ENCODE data around the gene SARNP. TPM values are rescaled to one million over a fixed set of nuclear protein-coding genes. Genes with fewer than 3 reads are reported as not detected.

Gene SARNP
- total RNA-seq, 1 donor from 2014 or later = 266 TPM

GRCh38 chr12:55814257-55814656, 3.3 kb downstream of the SARNP start:
- Histone ChIP-seq H3K9me3 (ENCODE audit: low read depth) (no peaks in the 10 kb centered on the region), H3K4me1 (peaks cover 14% of the 10 kb centered on the region)
- H3K27ac Mint-ChIP-seq = no peak overlapping the region

DNA sequence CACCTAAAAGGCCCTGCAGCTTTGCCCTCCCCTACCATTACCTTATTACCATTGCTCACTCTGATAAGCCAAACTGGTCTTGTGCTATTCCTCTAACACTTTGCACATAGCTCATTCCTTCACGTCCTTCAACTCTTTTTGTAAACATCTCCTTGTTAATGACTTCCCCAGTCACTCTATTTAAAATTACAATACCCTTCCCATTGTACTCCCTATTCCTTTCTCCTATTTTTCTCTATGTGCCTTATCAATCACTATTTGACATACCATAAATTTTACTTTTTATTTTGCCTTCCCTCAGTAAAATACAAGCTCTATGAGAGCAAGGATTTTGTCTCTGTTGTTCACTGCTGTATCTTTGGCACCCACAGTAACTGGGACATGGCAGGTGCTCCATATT, 5.4 kb downstream of the SARNP start:
- Histone ChIP-seq H3K4me3 (no peak overlapping the region), H2AFZ (replicated peaks) (no peak overlapping the region), H3K4me1 (peaks cover 14% of the 10 kb centered on the region), H3F3A (ENCODE audit: low read depth) (no peaks in the 10 kb centered on the region), H3K79me2 (ENCODE audit: low read depth) (peaks cover 100% of the 10 kb centered on the region), H3K4me2 (no peak overlapping the region), H3K9me3 (ENCODE audit: low read depth) (no peaks in the 10 kb centered on the region), H3K36me3 (peaks cover 9% of the 10 kb centered on the region), H3K27ac (no peak overlapping the region), H4K20me1 (ENCODE audit: low read depth) (peaks cover 94% of the 10 kb centered on the region), H3K27me3 (no peaks in the 10 kb centered on the region), H3K9ac (no peak overlapping the region)
- peaks cover 7% of the 10 kb centered on the region for H3K4me1 Mint-ChIP-seq
- H3K4me3 Mint-ChIP-seq = no peak overlapping the region
- H3K36me3 Mint-ChIP-seq = peaks cover 16% of the 10 kb centered on the region
- no peak for TF ChIP-seq EZH2 (IDR thresholded peaks at IDR 0.05)
- no peak for TF ChIP-seq CTCF (IDR thresholded peaks at IDR 0.05)
- TF ChIP-seq EZH2phosphoT487 (IDR thresholded peaks at IDR 0.05) = no peak
- no peaks in the 10 kb centered on the region for H3K27me3 Mint-ChIP-seq (ENCODE audit: insufficient read depth, low read depth)
- no peak overlapping the region for H3K27ac Mint-ChIP-seq
- no peaks in the 10 kb centered on the region for H3K9me3 Mint-ChIP-seq
- no peak for DNase-seq (ENCODE audit: low spot score)

More at GRCh38 chr12:55814257-55814656, 3.3 kb downstream of the SARNP start:
- peaks cover 5% of the 10 kb centered on the region for H3F3A ChIP-seq (ENCODE audit: low read depth)
- no peak overlapping the region for H3K4me3 ChIP-seq
- H3K9ac ChIP-seq = no peak overlapping the region
- H3K27me3 Mint-ChIP-seq (ENCODE audit: insufficient read depth, low read depth) = no peaks in the 10 kb centered on the region
- no peak overlapping the region for H2AFZ ChIP-seq (replicated peaks)
- DNase-seq (ENCODE audit: low spot score) = no peak
- H3K36me3 Mint-ChIP-seq = peaks cover 14% of the 10 kb centered on the region
- H3K36me3 ChIP-seq = peaks cover 9% of the 10 kb centered on the region
- H3K4me2 ChIP-seq = no peak overlapping the region
- H3K4me3 Mint-ChIP-seq = no peak overlapping the region
- peaks cover 18% of the 10 kb centered on the region for H3K4me1 Mint-ChIP-seq
- peaks cover 96% of the 10 kb centered on the region for H3K79me2 ChIP-seq (ENCODE audit: low read depth)
- H4K20me1 ChIP-seq (ENCODE audit: low read depth) = peaks cover 84% of the 10 kb centered on the region
- no peak overlapping the region for H3K27ac ChIP-seq
- no peaks in the 10 kb centered on the region for H3K9me3 Mint-ChIP-seq
- H3K27me3 ChIP-seq = no peaks in the 10 kb centered on the region
- no peak for TF ChIP-seq EZH2phosphoT487 (IDR thresholded peaks at IDR 0.05)
- TF ChIP-seq CTCF (IDR thresholded peaks at IDR 0.05) = no peak
- no peak for TF ChIP-seq EZH2 (IDR thresholded peaks at IDR 0.05)

DNA sequence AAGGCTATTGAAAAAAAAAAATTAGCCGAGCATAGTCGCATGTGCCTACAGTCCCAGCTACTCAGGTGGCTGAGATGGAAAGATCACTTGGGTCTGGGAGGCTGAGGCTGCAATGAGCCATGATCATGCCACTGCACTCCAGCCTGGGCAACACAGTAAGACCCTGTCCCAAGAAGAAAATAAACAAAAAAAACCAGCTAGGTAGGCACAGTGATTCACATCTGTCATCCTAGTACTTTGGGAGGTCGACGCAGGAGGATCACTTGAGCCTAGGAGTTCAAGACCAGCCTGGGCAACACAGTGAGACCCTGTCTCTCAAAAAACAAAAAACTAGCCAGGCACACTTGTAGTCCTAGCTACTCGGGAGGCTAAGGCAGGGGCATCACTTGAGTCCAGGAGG, 8.2 kb downstream of the SARNP start:
- Mint-ChIP-seq H3K9me3 (no peaks in the 10 kb centered on the region), H3K4me3 (no peak overlapping the region), H3K36me3 (peaks cover 18% of the 10 kb centered on the region), H3K4me1 (peaks cover under 1% of the 10 kb centered on the region), H3K27me3 (ENCODE audit: insufficient read depth, low read depth) (no peaks in the 10 kb centered on the region), H3K27ac (no peak overlapping the region)
- peaks cover 100% of the 10 kb centered on the region for H3K79me2 ChIP-seq (ENCODE audit: low read depth)
- H3K9me3 ChIP-seq (ENCODE audit: low read depth) = no peaks in the 10 kb centered on the region
- H3K4me1 ChIP-seq = no peaks in the 10 kb centered on the region
- H3F3A ChIP-seq (ENCODE audit: low read depth) = no peaks in the 10 kb centered on the region
- H3K36me3 ChIP-seq = peaks cover 4% of the 10 kb centered on the region
- no peaks in the 10 kb centered on the region for H3K27me3 ChIP-seq
- DNase-seq (ENCODE audit: low spot score) = no peak
- no peak overlapping the region for H3K4me2 ChIP-seq
- no peak overlapping the region for H3K9ac ChIP-seq
- TF ChIP-seq EZH2phosphoT487 (IDR thresholded peaks at IDR 0.05) = no peak
- no peak for TF ChIP-seq EZH2 (IDR thresholded peaks at IDR 0.05)
- H4K20me1 ChIP-seq (ENCODE audit: low read depth) = peaks cover 98% of the 10 kb centered on the region
- H3K27ac ChIP-seq = no peak overlapping the region
- H2AFZ ChIP-seq (replicated peaks) = no peak overlapping the region
- H3K4me3 ChIP-seq = no peak overlapping the region

DNA sequence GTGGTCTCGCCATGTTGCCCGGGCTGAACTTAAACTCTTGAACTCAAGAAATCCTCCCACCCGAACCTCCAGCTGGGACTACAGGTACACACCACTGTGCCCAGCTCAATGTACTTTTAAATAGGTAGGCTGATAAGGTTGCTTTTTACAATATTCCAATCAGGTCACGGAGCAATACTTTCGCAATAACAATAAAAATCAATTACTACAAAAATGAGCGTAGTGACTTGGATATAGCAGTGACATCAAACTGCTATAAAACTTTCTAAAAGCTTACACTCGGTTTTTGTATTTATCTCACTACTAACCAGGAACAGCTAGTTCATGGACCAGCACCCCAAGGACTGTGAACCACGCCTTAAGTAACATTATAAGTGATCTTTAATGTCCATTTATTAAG, 10.5 kb downstream of the SARNP start:
- H3K27me3 ChIP-seq = no peaks in the 10 kb centered on the region
- no peaks in the 10 kb centered on the region for H3K4me1 Mint-ChIP-seq
- no peak overlapping the region for H3K27ac ChIP-seq
- H3K4me2 ChIP-seq = no peak overlapping the region
- no peaks in the 10 kb centered on the region for H3K9me3 ChIP-seq (ENCODE audit: low read depth)
- no peaks in the 10 kb centered on the region for H3K9me3 Mint-ChIP-seq
- H3K4me1 ChIP-seq = no peaks in the 10 kb centered on the region
- H2AFZ ChIP-seq (replicated peaks) = no peak overlapping the region
- H3K79me2 ChIP-seq (ENCODE audit: low read depth) = peaks cover 100% of the 10 kb centered on the region
- no peak overlapping the region for H3K4me3 Mint-ChIP-seq
- no peak overlapping the region for H3K4me3 ChIP-seq
- H3K9ac ChIP-seq = no peak overlapping the region
- DNase-seq (ENCODE audit: low spot score) = no peak
- H3K27ac Mint-ChIP-seq = no peak overlapping the region
- peaks cover 96% of the 10 kb centered on the region for H4K20me1 ChIP-seq (ENCODE audit: low read depth)
- no peak for TF ChIP-seq EZH2phosphoT487 (IDR thresholded peaks at IDR 0.05)
- TF ChIP-seq EZH2 (IDR thresholded peaks at IDR 0.05) = no peak
- TF ChIP-seq CTCF (IDR thresholded peaks at IDR 0.05) = no peak
- H3F3A ChIP-seq (ENCODE audit: low read depth) = peaks cover 3% of the 10 kb centered on the region
- no peaks in the 10 kb centered on the region for H3K27me3 Mint-ChIP-seq (ENCODE audit: insufficient read depth, low read depth)
- H3K36me3 ChIP-seq = peaks cover 5% of the 10 kb centered on the region
- H3K36me3 Mint-ChIP-seq = peaks cover 18% of the 10 kb centered on the region
